ENCODE results near the gene GMEB1.
A peak's percentile ranks its signal among the peaks of the same experiment; 100 is the strongest.
"Not testable (repeated sequence)": the region's sequence is repeated elsewhere in the genome, so short reads cannot be mapped to it uniquely, and the experiment has no call there.

Gene GMEB1

GRCh38 chr1:28718586-28719331, 50.2 kb downstream of the GMEB1 start:
- Mint-ChIP-seq H3K9me3 (no peaks in the 10 kb centered on the region), H3K4me1 (ENCODE audit: low read depth) (no peaks in the 10 kb centered on the region), H3K36me3 (ENCODE audit: low read depth) (peaks cover 16% of the 10 kb centered on the region), H3K4me3 (no peak overlapping the region), H3K27me3 (ENCODE audit: low read depth) (no peaks in the 10 kb centered on the region), H3K27ac (no peak overlapping the region)

GRCh38 chr1:28719332-28719619, 50.7 kb downstream of the GMEB1 start:
- H3K9me3 Mint-ChIP-seq = no peaks in the 10 kb centered on the region
- H3K4me1 Mint-ChIP-seq (ENCODE audit: low read depth) = no peaks in the 10 kb centered on the region
- H3K27me3 Mint-ChIP-seq (ENCODE audit: low read depth) = no peaks in the 10 kb centered on the region
- peaks cover 12% of the 10 kb centered on the region for H3K36me3 Mint-ChIP-seq (ENCODE audit: low read depth)
- no peak overlapping the region for H3K4me3 Mint-ChIP-seq
- no peak overlapping the region for H3K27ac Mint-ChIP-seq

- Mint-ChIP-seq H3K4me1 (ENCODE audit: low read depth) (no peaks in the 10 kb centered on the region), H3K4me3 (no peak overlapping the region), H3K27me3 (ENCODE audit: low read depth) (no peaks in the 10 kb centered on the region), H3K27ac (no peak overlapping the region), H3K9me3 (no peaks in the 10 kb centered on the region), H3K36me3 (ENCODE audit: low read depth) (peaks cover 5% of the 10 kb centered on the region)
Observed at GRCh38 chr1:28720376-28720775, 51.8 kb downstream of the GMEB1 start.

GRCh38 chr1:28721927-28722326, 53.3 kb downstream of the GMEB1 start:
- H3K9me3 Mint-ChIP-seq; H3K27ac Mint-ChIP-seq; H3K4me3 Mint-ChIP-seq; H3K27me3 Mint-ChIP-seq (ENCODE audit: low read depth); H3K36me3 Mint-ChIP-seq (ENCODE audit: low read depth); H3K4me1 Mint-ChIP-seq (ENCODE audit: low read depth): not testable (repeated sequence)

- not testable (repeated sequence) for H3K9me3 Mint-ChIP-seq; H3K27ac Mint-ChIP-seq; H3K4me1 Mint-ChIP-seq (ENCODE audit: low read depth); H3K36me3 Mint-ChIP-seq (ENCODE audit: low read depth); H3K27me3 Mint-ChIP-seq (ENCODE audit: low read depth); H3K4me3 Mint-ChIP-seq
Observed at GRCh38 chr1:28725365-28725764, 56.8 kb downstream of the GMEB1 start.

- Mint-ChIP-seq H3K4me1 (ENCODE audit: low read depth) (peaks cover 19% of the 10 kb centered on the region), H3K27me3 (ENCODE audit: low read depth) (no peaks in the 10 kb centered on the region), H3K9me3 (no peaks in the 10 kb centered on the region), H3K27ac (peak overlapping the region; percentile 83), H3K36me3 (ENCODE audit: low read depth) (peaks cover 25% of the 10 kb centered on the region), H3K4me3 (peak overlapping the region; percentile 90)
Observed at GRCh38 chr1:28735961-28736449, 67.4 kb downstream of the GMEB1 start.

- Mint-ChIP-seq H3K9me3 (no peaks in the 10 kb centered on the region), H3K4me1 (ENCODE audit: low read depth) (peaks cover 19% of the 10 kb centered on the region), H3K27ac (peak within 1 kb of the TSS; percentile 83), H3K27me3 (ENCODE audit: low read depth) (no peaks in the 10 kb centered on the region), H3K4me3 (peak within 1 kb of the TSS; percentile 90), H3K36me3 (ENCODE audit: low read depth) (peaks cover 26% of the 10 kb centered on the region)
Observed at GRCh38 chr1:28736450-28737306, 68.1 kb downstream of the GMEB1 start, which contains the start of gene YTHDF2. YTHDF2 (plus strand) TSS chr1:28736940; CDS start chr1:28737121, 181 bp downstream.

- H3K27me3 Mint-ChIP-seq (ENCODE audit: low read depth) = no peaks in the 10 kb centered on the region
- peaks cover 34% of the 10 kb centered on the region for H3K36me3 Mint-ChIP-seq (ENCODE audit: low read depth)
- H3K4me1 Mint-ChIP-seq (ENCODE audit: low read depth) = peaks cover 21% of the 10 kb centered on the region
- peak overlapping the region; percentile 83 for H3K27ac Mint-ChIP-seq
- peak overlapping the region; percentile 90 for H3K4me3 Mint-ChIP-seq
- no peaks in the 10 kb centered on the region for H3K9me3 Mint-ChIP-seq
Observed at GRCh38 chr1:28737307-28738132, 68.9 kb downstream of the GMEB1 start.

- peaks cover 38% of the 10 kb centered on the region for H3K4me1 Mint-ChIP-seq (ENCODE audit: low read depth)
- peaks cover 54% of the 10 kb centered on the region for H3K36me3 Mint-ChIP-seq (ENCODE audit: low read depth)
- peak overlapping the region; percentile 66 for H3K4me3 Mint-ChIP-seq
- H3K9me3 Mint-ChIP-seq = no peaks in the 10 kb centered on the region
- H3K27me3 Mint-ChIP-seq (ENCODE audit: low read depth) = no peaks in the 10 kb centered on the region
- peak overlapping the region; percentile 45 for H3K27ac Mint-ChIP-seq
Observed at GRCh38 chr1:28740118-28740517, 71.5 kb downstream of the GMEB1 start.

- Mint-ChIP-seq H3K4me3 (peak overlapping the region; percentile 68), H3K27ac (peak overlapping the region; percentile 55), H3K36me3 (ENCODE audit: low read depth) (peaks cover 47% of the 10 kb centered on the region), H3K9me3 (no peaks in the 10 kb centered on the region), H3K27me3 (ENCODE audit: low read depth) (no peaks in the 10 kb centered on the region), H3K4me1 (ENCODE audit: low read depth) (peaks cover 43% of the 10 kb centered on the region)
Observed at GRCh38 chr1:28744184-28744583, 75.6 kb downstream of the GMEB1 start.

- Mint-ChIP-seq H3K4me1 (ENCODE audit: low read depth) (peaks cover 44% of the 10 kb centered on the region), H3K36me3 (ENCODE audit: low read depth) (peaks cover 44% of the 10 kb centered on the region), H3K4me3 (no peak overlapping the region), H3K27ac (no peak overlapping the region), H3K27me3 (ENCODE audit: low read depth) (no peaks in the 10 kb centered on the region), H3K9me3 (no peaks in the 10 kb centered on the region)
Observed at GRCh38 chr1:28745653-28746173, 77.1 kb downstream of the GMEB1 start.

- peaks cover 18% of the 10 kb centered on the region for H3K36me3 Mint-ChIP-seq (ENCODE audit: low read depth)
- H3K27ac Mint-ChIP-seq = no peak overlapping the region
- H3K4me1 Mint-ChIP-seq (ENCODE audit: low read depth) = peaks cover 31% of the 10 kb centered on the region
- no peaks in the 10 kb centered on the region for H3K9me3 Mint-ChIP-seq
- no peaks in the 10 kb centered on the region for H3K27me3 Mint-ChIP-seq (ENCODE audit: low read depth)
- no peak overlapping the region for H3K4me3 Mint-ChIP-seq
Observed at GRCh38 chr1:28750330-28750729, 81.7 kb downstream of the GMEB1 start.

GRCh38 chr1:28750771-28751294, 82.2 kb downstream of the GMEB1 start:
- H3K4me3 Mint-ChIP-seq; H3K9me3 Mint-ChIP-seq; H3K27me3 Mint-ChIP-seq (ENCODE audit: low read depth); H3K27ac Mint-ChIP-seq: not testable (repeated sequence)
- Mint-ChIP-seq H3K4me1 (ENCODE audit: low read depth) (peaks cover 31% of the 10 kb centered on the region), H3K36me3 (ENCODE audit: low read depth) (peaks cover 18% of the 10 kb centered on the region)
